A673 (cell line): ENCODE measurements around the gene ANKRD36.
"Not testable (repeated sequence)": the region's sequence is repeated elsewhere in the genome, so short reads cannot be mapped to it uniquely, and the experiment has no call there.

Source experiments
- EZH2 ChIP-seq: fragments of 200-600 bp; sonication (generic); IDR thresholded peaks from 2 replicates; pipeline ENCODE4 v1.6.1; 2017; ENCODE audit warnings: borderline replicate concordance, low read depth, mild to moderate bottlenecking, mixed read lengths, antibody characterized with exemption, low read length; ENCODE audit not compliant: poor library complexity, severe bottlenecking
- TF ChIP-seq, protein P1 (sequence below): fragments of 300-800, 200-600 bp; sonication (generic); conservative IDR thresholded peaks from 2 replicates; pipeline ENCODE4 v1.5.1; 2017; ENCODE audit warnings: low read depth, mild to moderate bottlenecking, antibody characterized with exemption, low read length, moderate library complexity, mixed read lengths

DNA sequence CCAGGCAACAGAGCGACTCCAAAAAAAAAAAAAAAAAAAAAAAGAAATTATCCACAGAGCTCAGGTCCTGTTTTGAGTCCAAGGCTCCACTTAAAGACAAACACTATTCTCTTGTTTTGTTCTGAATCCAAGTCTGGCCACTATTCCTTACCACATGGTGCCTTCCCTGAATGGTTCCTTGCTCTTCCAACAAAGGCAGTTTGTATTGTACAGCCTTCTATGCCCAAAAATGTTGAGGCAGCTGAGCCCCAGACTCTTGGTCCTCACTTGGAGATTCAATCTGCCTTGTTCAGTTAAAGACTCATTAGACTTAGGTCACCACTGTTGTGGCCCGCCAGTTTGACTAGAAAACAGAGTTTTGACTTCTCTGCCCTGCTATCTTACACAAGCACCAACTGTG lies 20.0 kb upstream of the ANKRD36 start:
- TF ChIP-seq, protein P1, sequence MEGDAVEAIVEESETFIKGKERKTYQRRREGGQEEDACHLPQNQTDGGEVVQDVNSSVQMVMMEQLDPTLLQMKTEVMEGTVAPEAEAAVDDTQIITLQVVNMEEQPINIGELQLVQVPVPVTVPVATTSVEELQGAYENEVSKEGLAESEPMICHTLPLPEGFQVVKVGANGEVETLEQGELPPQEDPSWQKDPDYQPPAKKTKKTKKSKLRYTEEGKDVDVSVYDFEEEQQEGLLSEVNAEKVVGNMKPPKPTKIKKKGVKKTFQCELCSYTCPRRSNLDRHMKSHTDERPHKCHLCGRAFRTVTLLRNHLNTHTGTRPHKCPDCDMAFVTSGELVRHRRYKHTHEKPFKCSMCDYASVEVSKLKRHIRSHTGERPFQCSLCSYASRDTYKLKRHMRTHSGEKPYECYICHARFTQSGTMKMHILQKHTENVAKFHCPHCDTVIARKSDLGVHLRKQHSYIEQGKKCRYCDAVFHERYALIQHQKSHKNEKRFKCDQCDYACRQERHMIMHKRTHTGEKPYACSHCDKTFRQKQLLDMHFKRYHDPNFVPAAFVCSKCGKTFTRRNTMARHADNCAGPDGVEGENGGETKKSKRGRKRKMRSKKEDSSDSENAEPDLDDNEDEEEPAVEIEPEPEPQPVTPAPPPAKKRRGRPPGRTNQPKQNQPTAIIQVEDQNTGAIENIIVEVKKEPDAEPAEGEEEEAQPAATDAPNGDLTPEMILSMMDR = not testable (repeated sequence)
- TF ChIP-seq EZH2 = not testable (repeated sequence)
